ENCODE measurements around the gene C1orf122. TPM values are rescaled to one million over a fixed set of nuclear protein-coding genes. Genes with fewer than 3 reads are reported as not detected.

C1orf122 gene
- total RNA-seq, 1 experiment from 2014 or later: 77.2 TPM

DNA sequence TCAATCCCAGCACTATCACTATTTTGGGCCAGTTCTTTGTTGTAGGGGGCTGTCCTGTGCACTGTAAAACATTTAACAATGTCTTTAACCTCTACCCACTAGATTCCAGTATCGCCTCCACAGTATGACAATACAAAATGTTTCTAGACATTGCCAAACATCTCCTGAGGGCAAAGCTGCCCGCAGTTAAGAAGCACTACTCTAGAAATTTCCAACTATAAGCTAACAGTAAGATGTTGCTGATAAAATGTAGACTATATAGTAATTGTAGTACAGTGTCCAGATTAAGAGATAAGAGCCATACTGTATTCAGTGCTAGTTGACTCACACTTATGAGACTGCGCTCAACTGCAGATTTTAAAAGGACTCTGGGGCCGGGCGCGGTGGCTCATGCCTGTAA, 46.8 kb downstream of the C1orf122 start:
- CTCF ChIA-PET: no interaction called here
- intact Hi-C loops (cut with micrococcal nuclease; ENCODE audit: unreplicated experiment): no loop called here
- TF ChIP-seq CTCF (IDR thresholded peaks at IDR 0.05) (no peak), TCF7L2 (IDR thresholded peaks at IDR 0.05; ENCODE audit: low read depth, low read length) (no peak), SIN3A (IDR thresholded peaks at IDR 0.05; ENCODE audit: borderline replicate concordance, insufficient read depth, low read depth, low read length) (no peak), POLR2AphosphoS5 (IDR thresholded peaks at IDR 0.05; ENCODE audit: low read depth, low read length) (no peak)
- TF ChIP-seq, protein P1, sequence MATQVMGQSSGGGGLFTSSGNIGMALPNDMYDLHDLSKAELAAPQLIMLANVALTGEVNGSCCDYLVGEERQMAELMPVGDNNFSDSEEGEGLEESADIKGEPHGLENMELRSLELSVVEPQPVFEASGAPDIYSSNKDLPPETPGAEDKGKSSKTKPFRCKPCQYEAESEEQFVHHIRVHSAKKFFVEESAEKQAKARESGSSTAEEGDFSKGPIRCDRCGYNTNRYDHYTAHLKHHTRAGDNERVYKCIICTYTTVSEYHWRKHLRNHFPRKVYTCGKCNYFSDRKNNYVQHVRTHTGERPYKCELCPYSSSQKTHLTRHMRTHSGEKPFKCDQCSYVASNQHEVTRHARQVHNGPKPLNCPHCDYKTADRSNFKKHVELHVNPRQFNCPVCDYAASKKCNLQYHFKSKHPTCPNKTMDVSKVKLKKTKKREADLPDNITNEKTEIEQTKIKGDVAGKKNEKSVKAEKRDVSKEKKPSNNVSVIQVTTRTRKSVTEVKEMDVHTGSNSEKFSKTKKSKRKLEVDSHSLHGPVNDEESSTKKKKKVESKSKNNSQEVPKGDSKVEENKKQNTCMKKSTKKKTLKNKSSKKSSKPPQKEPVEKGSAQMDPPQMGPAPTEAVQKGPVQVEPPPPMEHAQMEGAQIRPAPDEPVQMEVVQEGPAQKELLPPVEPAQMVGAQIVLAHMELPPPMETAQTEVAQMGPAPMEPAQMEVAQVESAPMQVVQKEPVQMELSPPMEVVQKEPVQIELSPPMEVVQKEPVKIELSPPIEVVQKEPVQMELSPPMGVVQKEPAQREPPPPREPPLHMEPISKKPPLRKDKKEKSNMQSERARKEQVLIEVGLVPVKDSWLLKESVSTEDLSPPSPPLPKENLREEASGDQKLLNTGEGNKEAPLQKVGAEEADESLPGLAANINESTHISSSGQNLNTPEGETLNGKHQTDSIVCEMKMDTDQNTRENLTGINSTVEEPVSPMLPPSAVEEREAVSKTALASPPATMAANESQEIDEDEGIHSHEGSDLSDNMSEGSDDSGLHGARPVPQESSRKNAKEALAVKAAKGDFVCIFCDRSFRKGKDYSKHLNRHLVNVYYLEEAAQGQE (IDR thresholded peaks at IDR 0.05; ENCODE audit: insufficient read depth in 1 of 2, low read depth in 2 of 2, low read length in 1 of 2): no peak
- POLR2A ChIA-PET: interaction anchor here (0.6 kb wide), 1 partner anchor 18 kb away, joined by 10 read pairs; no protein-coding TSS in a partner anchor
- in situ Hi-C loops (cut with HindIII; ENCODE audit: low pct_unique_long_range_greater_than_20kb, low sequenced_read_pairs): no loop called here
- ATAC-seq (no peak), DNase-seq (ENCODE audit: low read depth, low spot score) (no peak)
- no TSS peak for BruUV-seq (replicated peaks)
- no peak overlapping the region for H3K4me3 ChIP-seq (ENCODE audit: low read depth in 2 of 2, low read length in 2 of 2)
- peaks cover 7% of the 10 kb centered on the region for H3K36me3 ChIP-seq (ENCODE audit: control insufficient read depth, insufficient read depth, low read length)
- no peaks in the 10 kb centered on the region for H3K9me3 ChIP-seq (ENCODE audit: control insufficient read depth, insufficient read depth, low read depth, low read length)
- no peak overlapping the region for H3K27ac ChIP-seq (ENCODE audit: low read length)
- peaks cover 12% of the 10 kb centered on the region; the same call in 1 of the 2 replicates for H3K4me1 ChIP-seq (ENCODE audit: control insufficient read depth, insufficient read depth, low read length)
- H3K27me3 ChIP-seq (ENCODE audit: control insufficient read depth, insufficient read depth, low read length): no peaks in the 10 kb centered on the region

Other genes starting within 250 kb of the C1orf122 start
- 73.4 TPM for gene GNL2, start 211.9 kb upstream of the C1orf122 start, total RNA-seq (2021; ENCODE audit: unreplicated experiment)
- 0.18 TPM for gene RSPO1, start 172.9 kb upstream of the C1orf122 start, total RNA-seq (2021; ENCODE audit: unreplicated experiment)
- 56.5 TPM for gene CDCA8, start 115.3 kb upstream of the C1orf122 start, total RNA-seq (2021; ENCODE audit: unreplicated experiment)
- 2.8 TPM for gene EPHA10, start 42.7 kb upstream of the C1orf122 start, total RNA-seq (2021; ENCODE audit: unreplicated experiment)
- gene MANEAL, start 13.9 kb upstream of the C1orf122 start, total RNA-seq (2021; ENCODE audit: unreplicated experiment): 29.7 TPM
- gene YRDC, start 418 bp downstream of the C1orf122 start, total RNA-seq (2021; ENCODE audit: unreplicated experiment): 24.0 TPM
- 26.2 TPM for gene MTF1, start 51.8 kb downstream of the C1orf122 start, total RNA-seq (2021; ENCODE audit: unreplicated experiment)
- 17.7 TPM for gene INPP5B, start 139.3 kb downstream of the C1orf122 start, total RNA-seq (2021; ENCODE audit: unreplicated experiment)
- gene SF3A3, start 182.2 kb downstream of the C1orf122 start, total RNA-seq (2021; ENCODE audit: unreplicated experiment): 85.8 TPM
- 23.4 TPM for gene FHL3, start 197.7 kb downstream of the C1orf122 start, total RNA-seq (2021; ENCODE audit: unreplicated experiment)
- gene UTP11, start 204.9 kb downstream of the C1orf122 start, total RNA-seq (2021; ENCODE audit: unreplicated experiment): 53.8 TPM
- 0.08 TPM for gene POU3F1, start 239.0 kb downstream of the C1orf122 start, total RNA-seq (2021; ENCODE audit: unreplicated experiment)

Measured in Panc1 (cell line).